K562 (cell line): ENCODE data around the gene AHCYL2. TPM values are rescaled to one million over a fixed set of nuclear protein-coding genes. Genes with fewer than 3 reads are reported as not detected.

Experiments used
- ARID1B ChIP-seq: fragments of 450-650 bp; IDR thresholded peaks from 2 replicates; pipeline ENCODE4 v1.6.1; 2016; ENCODE audit warnings: antibody characterized with exemption, mild to moderate bottlenecking, inconsistent platforms
- C11orf30 ChIP-seq: fragments of 450-650 bp; IDR thresholded peaks from 2 replicates; pipeline ENCODE4 v1.6.1; 2016; ENCODE audit warnings: low read depth, mild to moderate bottlenecking
- CBFA2T2 ChIP-seq: fragments of 450-650 bp; conservative IDR thresholded peaks from 2 replicates; pipeline ENCODE4 v1.6.1; 2017; ENCODE audit warnings: mild to moderate bottlenecking
- CEBPB ChIP-seq: fragments of 450-650 bp; IDR thresholded peaks from 2 replicates; pipeline ENCODE4 v1.6.1; 2016; ENCODE audit warnings: missing genetic modification characterization, missing compliant biosample characterization
- CEBPG ChIP-seq, 3 experiments: fragments of 200-800 bp in 1 of 3; sonication (Bioruptor generic) in 1 of 3; sonication (generic) in 1 of 3; formaldehyde crosslinking in 1 of 3; IDR thresholded peaks in 2 of 3; conservative IDR thresholded peaks in 1 of 3; 2 replicates each; pipeline versions ENCODE4 v1.6.1 to v1.8.0; 2016 to 2022; ENCODE audit warnings: missing compliant biosample characterization in 2 of 3, missing genetic modification characterization in 2 of 3, mild to moderate bottlenecking in 1 of 3, missing genetic modification reagents in 1 of 3
- CTCF ChIP-seq, 3 experiments: IDR thresholded peaks in 2 of 3; conservative IDR thresholded peaks in 1 of 3; 2 replicates each; pipeline ENCODE4 v1.5.1; 2011 to 2012; ENCODE audit warnings: low read length in 3 of 3, mild to moderate bottlenecking in 3 of 3, control low read depth in 2 of 3, improper control_type of control experiment in 1 of 3, inconsistent platforms in 1 of 3, low read depth in 1 of 3, mixed read lengths in 1 of 3, moderate library complexity in 1 of 3; ENCODE audit not compliant: insufficient read depth in 2 of 3
- CXXC5 ChIP-seq: fragments of 250-450 bp; sonication (Bioruptor Pico); IDR thresholded peaks from 2 replicates; pipeline ENCODE4 v1.8.0; 2022; ENCODE audit warnings: inconsistent platforms, mild to moderate bottlenecking, moderate library complexity
- ERF ChIP-seq: fragments of 450-650 bp; formaldehyde crosslinking; IDR thresholded peaks from 2 replicates; pipeline ENCODE4 v1.4.0; 2020; ENCODE audit warnings: mild to moderate bottlenecking, mixed read lengths
- ETS2 ChIP-seq: IDR thresholded peaks from 2 replicates; pipeline ENCODE4 v1.6.1; 2016; ENCODE audit warnings: borderline replicate concordance, missing genetic modification characterization, mild to moderate bottlenecking, moderate library complexity, missing compliant biosample characterization; ENCODE audit not compliant: poor library complexity, severe bottlenecking
- FOXP4 ChIP-seq: sonication (generic); formaldehyde crosslinking; IDR thresholded peaks from 2 replicates; pipeline ENCODE4 v1.8.0; 2022; ENCODE audit warnings: mild to moderate bottlenecking, missing genetic modification reagents, borderline replicate concordance
- MCM3 ChIP-seq: fragments of 450-650 bp; IDR thresholded peaks from 2 replicates; pipeline ENCODE4 v1.6.1; 2016
- MECOM ChIP-seq: fragments of 250-450 bp; sonication (Bioruptor Pico); IDR thresholded peaks from 2 replicates; pipeline ENCODE4 v1.8.0; 2022; ENCODE audit warnings: inconsistent platforms
- NCOA2 ChIP-seq, 2 experiments: fragments of 450-650 bp; IDR thresholded peaks; 2 replicates each; pipeline ENCODE4 v1.6.1; 2018; ENCODE audit warnings: mild to moderate bottlenecking in 2 of 2, moderate library complexity in 1 of 2; ENCODE audit not compliant: partially characterized antibody in 2 of 2
- POLR2B ChIP-seq: fragments of 450-650 bp; IDR thresholded peaks from 2 replicates; pipeline ENCODE4 v1.6.1; 2018; ENCODE audit warnings: low read depth; ENCODE audit not compliant: partially characterized antibody
- PTBP1 ChIP-seq: fragments of 200-400 bp; formaldehyde crosslinking; IDR thresholded peaks from 2 replicates; pipeline ENCODE4 v1.6.1; 2017; ENCODE audit warnings: low read depth, low read length
- SNRNP70 ChIP-seq: fragments of 200-400 bp; formaldehyde crosslinking; optimal IDR thresholded peaks from 2 replicates; pipeline ENCODE3; 2017; ENCODE audit warnings: low read depth, low read length
- SREBF2 ChIP-seq: sonication (generic); formaldehyde crosslinking; IDR thresholded peaks from 2 replicates; pipeline ENCODE4 v1.4.0; 2020; ENCODE audit warnings: mild to moderate bottlenecking, missing genetic modification reagents
- TEAD4 ChIP-seq, 2 experiments: sonication (generic) in 1 of 2; formaldehyde crosslinking in 1 of 2; IDR thresholded peaks; 2 replicates each; pipeline versions ENCODE4 v1.6.1 to v1.8.0; 2012 to 2022; ENCODE audit warnings: borderline replicate concordance in 1 of 2, inconsistent platforms in 1 of 2, low read length in 1 of 2, mild to moderate bottlenecking in 1 of 2, missing genetic modification reagents in 1 of 2
- USF1 ChIP-seq: sonication (generic); formaldehyde crosslinking; IDR thresholded peaks from 2 replicates; pipeline ENCODE4 v1.9.0; 2022; ENCODE audit warnings: mild to moderate bottlenecking, missing genetic modification reagents
- ZNF589 ChIP-seq: fragments of 200-800 bp; sonication (Bioruptor generic); IDR thresholded peaks from 2 replicates; pipeline ENCODE4 v1.6.1; 2016; ENCODE audit warnings: low read depth, missing genetic modification characterization, missing compliant biosample characterization
- ZZZ3 ChIP-seq: fragments of 450-650 bp; IDR thresholded peaks from 2 replicates; pipeline ENCODE4 v1.6.1; 2016; ENCODE audit warnings: antibody characterized with exemption, mild to moderate bottlenecking, moderate library complexity
- polyA plus RNA-seq, 8 experiments: library from polyadenylated mRNA; depleted of rRNA in 4 of 8; stranded (reverse) in 5 of 8; unstranded in 3 of 8; fragments of >200 nt; fragmentation: Nextera tagmentation in 2 of 8; fragmentation: Illumina TruSeq in 1 of 8; extraction: Ambion mirVana in 2 of 8; extraction: Trizol in 1 of 8; gene quantifications; 2 replicates each; pipeline versions ENCODE4 v1.2.1 to v1.2.3, GENCODE V29; 2011 to 2014; ENCODE audit warnings: inconsistent platforms in 1 of 8, missing spikeins in 1 of 8
- total RNA-seq, 7 experiments: library from RNA; depleted of rRNA in 6 of 7; stranded (reverse); fragments of >200 nt in 6 of 7; fragmentation: Illumina TruSeq in 2 of 7; extraction: Trizol in 2 of 7; gene quantifications; 2 replicates each; pipeline versions ENCODE4 v1.2.1 to v1.2.3, GENCODE V29; 2011 to 2021; ENCODE audit warnings: low replicate concordance in 1 of 7

Gene AHCYL2
- total and polyA plus RNA-seq, 9 of the 15 experiments (the other 6 are each of a cell fraction or from before 2014, with no cell fraction given), result 0.93 to 10.5 (median 5.2) TPM

GRCh38 chr7:129376778-129377700, 152.2 kb downstream of the AHCYL2 start (continued):
- no peak for TF ChIP-seq SNRNP70
- no peak for TF ChIP-seq FOXP4 (CRISPR knock-in tag)
- no peak for TF ChIP-seq PTBP1
- TF ChIP-seq TEAD4 (IDR thresholded peaks at IDR 0.05; ENCODE audit: low read length), result no peak
- TF ChIP-seq TEAD4 (CRISPR knock-in tag; IDR thresholded peaks at IDR 0.05; ENCODE audit: borderline replicate concordance), result no peak
- no peak for TF ChIP-seq MCM3
- TF ChIP-seq USF1, result no peak
- 0 out of 6 replicates have a peak, but pooled peaks of 1 of the 3 experiments have one; percentile 18 for TF ChIP-seq CTCF (IDR thresholded peaks at IDR 0.05 in 2 of 3, conservative IDR thresholded peaks at IDR 0.05 in 1 of 3; ENCODE audit: insufficient read depth in 2 of 3, low read depth in 1 of 3, low read length in 3 of 3)
- TF ChIP-seq CEBPB (tag), result no peak
- no peak for TF ChIP-seq ZNF589 (CRISPR knock-in tag)
- TF ChIP-seq POLR2B, result no peak
- no peak for TF ChIP-seq MECOM (CRISPR knock-in tag)
- TF ChIP-seq CBFA2T2, result no peak
- TF ChIP-seq ZZZ3, result no peak
- no peak for TF ChIP-seq C11orf30
- no peak for TF ChIP-seq SREBF2 (CRISPR knock-in tag)
- no peak for TF ChIP-seq ARID1B
- no peak for TF ChIP-seq ERF (CRISPR knock-in tag)
- no peak for TF ChIP-seq ETS2 (tag)
- TF ChIP-seq CXXC5 (CRISPR knock-in tag), result 0 out of 2 replicates have a peak, but pooled peaks have one; percentile 9
- TF ChIP-seq CEBPG (CRISPR knock-in tag; IDR thresholded peaks at IDR 0.05), result no peak
- 0 out of 4 replicates have a peak, but pooled peaks of 1 of the 2 experiments have one; percentile 37 for TF ChIP-seq CEBPG (tag; conservative IDR thresholded peaks at IDR 0.05 in 1 of 2, IDR thresholded peaks at IDR 0.05 in 1 of 2)
- no peak for TF ChIP-seq NCOA2 (IDR thresholded peaks at IDR 0.05; ENCODE audit: partially characterized antibody in 2 of 2)
